DMS153 treated with DMSO at 0.1 percent for 48 hours (cell line): ENCODE measurements around the gene STK17A.

ENCODE experiments used
- DNase-seq: peaks from one replicate; lab custom pipeline; 2025; ENCODE audit not compliant: unreplicated experiment; lab: John Stamatoyannopoulos, UW

Gene STK17A

GRCh38 chr7:43630482-43630881, 47.6 kb downstream of the STK17A start:
- no peak for DNase-seq

GRCh38 chr7:43631559-43631958, 48.7 kb downstream of the STK17A start:
- DNase-seq = no peak

DNA sequence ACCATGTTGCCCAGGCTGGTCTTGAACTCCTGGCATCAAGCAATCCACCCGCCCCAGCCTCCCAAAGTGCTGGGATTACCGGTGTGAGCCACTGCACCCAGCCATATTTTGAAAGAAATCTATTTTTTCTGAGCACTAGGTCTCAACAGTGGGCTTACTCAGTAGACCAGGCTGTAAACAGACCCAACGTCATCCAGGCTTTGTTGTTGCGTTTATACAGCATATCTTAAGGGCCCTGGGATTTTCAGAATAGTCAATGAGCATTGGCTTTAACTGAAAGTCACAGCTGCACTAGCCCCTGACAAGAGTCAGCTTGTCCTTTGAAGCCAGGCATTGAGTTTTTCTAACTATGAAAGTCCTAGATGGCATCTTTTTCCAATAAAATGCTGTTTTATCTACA, 49.8 kb downstream of the STK17A start:
- no peak for DNase-seq

DNA sequence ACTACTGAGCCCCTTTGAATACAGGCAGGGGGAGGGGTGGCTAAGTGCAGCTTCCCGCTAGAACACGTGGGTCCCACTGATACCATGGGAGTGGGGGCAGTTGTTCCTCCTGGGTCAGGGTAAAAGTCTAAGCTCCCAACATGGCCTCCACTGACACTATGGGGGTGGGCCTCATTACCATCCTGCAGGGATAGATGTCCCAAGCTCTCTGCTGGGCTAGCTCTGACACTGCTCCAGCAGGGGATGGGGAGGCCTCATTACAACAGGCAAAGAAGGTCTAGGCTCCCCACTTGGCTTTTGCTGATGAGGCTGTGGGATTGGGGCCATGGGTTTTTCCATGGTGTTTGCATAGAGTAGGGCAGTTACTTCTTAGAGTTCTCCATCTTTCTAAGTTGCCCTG, 51.5 kb downstream of the STK17A start:
- DNase-seq = no peak

DNA sequence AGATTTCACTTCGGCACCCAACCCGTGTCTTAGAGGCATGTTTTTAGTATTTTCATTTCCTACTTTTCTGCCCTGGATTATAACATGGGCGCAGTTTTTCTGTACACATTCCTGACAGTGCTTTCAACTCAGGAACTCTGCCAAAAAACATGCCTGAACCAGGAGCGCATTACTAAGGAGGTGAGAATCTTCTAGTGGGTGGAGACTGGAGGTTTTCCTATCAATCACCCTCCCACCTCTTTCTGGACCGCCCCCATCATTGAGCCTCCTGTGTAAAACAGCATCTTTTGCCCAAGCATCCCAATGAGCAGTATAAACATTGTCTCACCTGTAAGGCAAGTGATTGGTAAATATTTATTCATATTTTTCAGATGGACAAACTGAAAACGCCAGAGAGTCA, 53.2 kb downstream of the STK17A start:
- DNase-seq = no peak

DNA sequence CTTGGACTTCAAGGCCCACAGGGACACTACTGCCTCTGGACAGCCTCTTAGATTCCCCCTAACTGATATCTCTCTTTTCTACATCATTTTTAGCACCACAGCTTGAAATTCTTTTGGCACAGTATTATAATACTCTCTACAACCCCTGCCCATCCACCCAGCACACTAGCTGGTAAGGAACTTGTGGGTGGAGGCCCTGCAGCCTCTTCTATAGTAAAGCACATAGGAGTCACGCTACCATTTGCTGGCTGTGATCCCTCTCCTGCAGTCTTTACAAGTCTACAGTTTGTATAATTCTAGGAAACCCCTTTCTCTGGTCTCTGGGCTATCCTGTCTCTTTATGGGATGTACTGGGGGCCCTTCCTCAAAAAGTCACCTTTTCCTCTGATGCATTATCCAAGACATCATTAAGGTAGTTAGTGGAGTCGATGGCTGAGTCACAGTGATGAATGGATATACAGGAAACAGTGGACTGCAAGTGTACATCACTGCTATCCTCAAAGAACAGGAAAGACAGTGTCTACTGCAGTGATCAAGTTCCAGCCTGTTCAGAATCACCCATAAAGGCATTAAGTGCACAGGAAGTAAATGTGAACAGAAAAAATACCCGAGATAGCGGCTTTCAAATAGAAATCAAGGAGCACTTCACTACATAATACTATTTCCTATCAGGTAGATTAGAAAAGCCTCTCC, 54.4 kb downstream of the STK17A start:
- peak; percentile 73 for DNase-seq

GRCh38 chr7:43639858-43640491, 57.1 kb downstream of the STK17A start:
- peak; percentile 97 for DNase-seq

DNA sequence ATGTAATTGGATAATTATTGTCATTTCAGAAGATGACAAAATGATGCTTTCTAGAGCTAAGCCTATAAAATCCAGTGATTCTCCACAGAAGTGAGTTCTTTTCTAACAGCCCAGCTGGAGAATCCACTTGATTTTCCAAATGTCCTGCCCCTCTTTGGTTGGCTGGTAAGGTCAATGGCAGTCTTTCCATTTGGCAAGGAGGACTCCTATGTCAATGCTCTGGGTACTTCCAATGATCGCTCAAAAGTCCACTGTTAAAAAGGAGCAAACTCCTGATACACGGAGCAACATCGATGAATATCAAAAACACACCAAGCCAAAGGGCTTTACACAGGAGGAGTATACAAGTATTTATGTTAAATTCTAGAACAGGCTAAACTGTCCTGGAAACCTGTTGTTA, 57.8 kb downstream of the STK17A start:
- DNase-seq = no peak

- no peak for DNase-seq
Observed at GRCh38 chr7:43642897-43643630, 60.2 kb downstream of the STK17A start.

- DNase-seq = no peak
Observed at GRCh38 chr7:43643846-43644245, 60.9 kb downstream of the STK17A start.

- DNase-seq = no peak
Observed at GRCh38 chr7:43645699-43646226, 62.9 kb downstream of the STK17A start.

DNA sequence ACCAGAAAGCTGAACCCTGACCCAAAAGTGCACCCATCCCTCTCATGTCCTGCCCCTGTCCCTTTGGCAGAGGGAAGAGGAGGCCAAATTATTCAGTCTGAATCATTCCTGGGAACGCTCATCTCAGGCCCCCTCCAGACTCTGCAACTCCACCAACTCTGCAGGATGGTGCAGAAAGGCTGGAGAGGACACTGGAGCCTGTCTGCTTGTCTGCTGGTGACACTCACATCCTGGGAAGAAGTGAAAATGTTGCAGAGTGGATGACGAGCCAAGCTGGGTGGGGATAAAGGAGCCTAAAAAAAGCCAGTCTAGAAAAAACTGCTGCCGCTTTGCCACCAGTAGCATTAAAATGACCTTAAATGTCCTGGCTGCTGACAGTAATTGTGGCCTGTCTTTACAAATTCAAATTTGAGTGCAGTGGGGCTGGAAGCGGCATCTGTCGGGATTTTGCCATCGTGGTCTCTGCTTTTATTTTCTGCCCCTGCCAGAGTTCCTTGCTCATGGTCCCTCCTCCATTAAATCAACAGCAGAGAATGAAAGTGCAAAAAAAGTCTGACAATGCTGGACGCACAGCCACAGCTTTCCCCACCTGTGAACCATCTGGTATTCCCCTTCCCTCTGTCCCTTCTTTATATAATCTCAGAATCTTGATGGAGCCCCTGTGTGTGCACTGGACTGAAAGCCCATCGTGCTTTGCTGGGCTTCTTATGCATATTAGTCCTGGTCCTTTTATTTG, 63.9 kb downstream of the STK17A start:
- no peak for DNase-seq

DNA sequence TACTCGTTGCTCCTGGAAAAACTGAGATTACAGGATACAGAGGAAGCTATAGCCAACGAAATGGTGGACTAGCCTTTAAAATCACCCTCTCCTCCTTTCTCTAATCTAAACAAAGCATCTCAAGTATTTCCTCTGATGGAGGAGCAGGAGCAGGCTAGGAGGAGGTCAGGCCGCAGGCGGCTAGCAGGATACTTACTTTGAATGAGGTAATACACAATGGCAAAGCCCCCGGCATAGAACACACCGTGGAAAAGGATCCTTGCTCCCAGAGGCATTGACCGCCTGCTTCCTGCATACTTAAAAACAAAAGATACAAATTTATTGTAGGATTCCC, 64.4 kb downstream of the STK17A start:
- DNase-seq = peak; percentile 34

GRCh38 chr7:43647673-43648472, 65.0 kb downstream of the STK17A start:
- peak; percentile 95 for DNase-seq

GRCh38 chr7:43648473-43649406, 65.8 kb downstream of the STK17A start:
- DNase-seq = peak; percentile 43

- DNase-seq = peak; percentile 43
Observed at GRCh38 chr7:43649755-43650274, 66.9 kb downstream of the STK17A start.

- DNase-seq = no peak
Observed at GRCh38 chr7:43650457-43651052, 67.6 kb downstream of the STK17A start.

DNA sequence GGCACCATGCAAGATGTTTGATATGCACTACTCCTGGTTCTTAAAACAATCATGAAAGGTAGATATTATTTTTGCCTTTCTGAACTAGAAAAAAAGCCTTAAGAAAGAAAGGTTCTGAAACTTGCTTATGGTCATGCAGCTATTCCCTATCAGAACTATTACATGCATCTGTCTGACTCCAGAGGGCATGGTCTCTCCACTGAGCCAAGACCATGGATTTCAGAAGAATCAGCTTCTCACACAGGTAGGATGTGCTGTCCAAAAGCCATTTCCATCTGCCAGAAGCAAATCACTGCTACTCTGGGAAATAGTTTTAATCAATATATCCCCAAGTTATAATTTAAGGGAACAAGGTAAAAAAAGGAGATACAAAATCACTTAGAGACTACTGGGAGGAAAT, 69.5 kb downstream of the STK17A start:
- no peak for DNase-seq

- no peak for DNase-seq
Observed at GRCh38 chr7:43653466-43653865, 70.6 kb downstream of the STK17A start.
